HepG2 (cell line): Measurements from ENCODE around the gene ORC2. TPM values are rescaled to one million over a fixed set of nuclear protein-coding genes. Genes with fewer than 3 reads are reported as not detected.

Experiments used
- CAMTA2 ChIP-seq: sonication (generic); formaldehyde crosslinking; IDR thresholded peaks from 2 replicates; pipeline ENCODE4 v1.4.0; 2020; ENCODE audit warnings: mild to moderate bottlenecking, missing genetic modification reagents, borderline replicate concordance
- KAT8 ChIP-seq: IDR thresholded peaks from 2 replicates; pipeline ENCODE4 v1.6.1; 2016; ENCODE audit warnings: missing genetic modification reagents, missing compliant biosample characterization
- RCOR2 ChIP-seq: IDR thresholded peaks from 2 replicates; pipeline ENCODE4 v1.6.1; 2016; ENCODE audit warnings: missing biosample characterization, missing genetic modification reagents
- RFX3 ChIP-seq: IDR thresholded peaks from 2 replicates; pipeline ENCODE4 v1.6.1; 2016; ENCODE audit warnings: missing biosample characterization, missing genetic modification reagents
- TGIF2 ChIP-seq: IDR thresholded peaks from 2 replicates; pipeline ENCODE4 v1.6.1; 2016; ENCODE audit warnings: control low read depth, missing compliant biosample characterization
- ZBTB40 ChIP-seq, 2 experiments: fragments of 450-650 bp in 1 of 2; sonication (generic) in 1 of 2; formaldehyde crosslinking in 1 of 2; IDR thresholded peaks; 2 replicates each; pipeline versions ENCODE4 v1.6.1 to v1.8.0; 2016 to 2022; ENCODE audit warnings: antibody characterized with exemption in 1 of 2, mild to moderate bottlenecking in 1 of 2, missing genetic modification reagents in 1 of 2
- ZNF441 ChIP-seq: sonication (generic); formaldehyde crosslinking; IDR thresholded peaks from 2 replicates; pipeline ENCODE4 v1.7.0; 2021; ENCODE audit warnings: missing genetic modification reagents, borderline replicate concordance
- ZNF510 ChIP-seq: sonication (generic); formaldehyde crosslinking; IDR thresholded peaks from 2 replicates; pipeline ENCODE4 v1.4.0; 2020; ENCODE audit warnings: low read depth, mild to moderate bottlenecking, missing genetic modification reagents
- polyA plus RNA-seq, 8 experiments: library from polyadenylated mRNA; depleted of rRNA in 3 of 8; stranded (reverse) in 7 of 8; unstranded in 1 of 8; fragments of >200 nt; fragmentation: Illumina TruSeq in 4 of 8; extraction: Trizol in 4 of 8; gene quantifications; 2 replicates each; pipeline versions ENCODE4 v1.2.1 to v1.2.3, GENCODE V29; 2011 to 2016; ENCODE audit warnings: low read depth in 4 of 8, missing spikeins in 1 of 8, mixed read lengths in 1 of 8; ENCODE audit not compliant: insufficient read depth in 1 of 8
- total RNA-seq, 5 experiments: library from RNA; depleted of rRNA; stranded (reverse); fragments of >200 nt; fragmentation: Illumina TruSeq; extraction: Trizol; gene quantifications; 2 replicates each; pipeline ENCODE4 v1.2.3, GENCODE V29; 2016; ENCODE audit warnings: low read depth in 1 of 5
- TF ChIP-seq, protein P1 (sequence below): sonication (generic); formaldehyde crosslinking; IDR thresholded peaks from 2 replicates; pipeline ENCODE4 v1.8.1; 2022; ENCODE audit warnings: mild to moderate bottlenecking, missing genetic modification reagents
- TF ChIP-seq, protein P2 (sequence below): sonication (generic); formaldehyde crosslinking; IDR thresholded peaks from 2 replicates; pipeline ENCODE4 v1.5.0; 2020; ENCODE audit warnings: mild to moderate bottlenecking, missing genetic modification reagents
- TF ChIP-seq, protein P3 (sequence below): sonication (generic); formaldehyde crosslinking; IDR thresholded peaks from 2 replicates; pipeline ENCODE4 v1.4.0; 2020; ENCODE audit warnings: missing genetic modification reagents

ORC2 gene
- total and polyA plus RNA-seq, 2 of the 13 experiments (the other 11 are each of a cell fraction or from before 2014, with no cell fraction given) = 19.3 to 73.5 TPM

DNA sequence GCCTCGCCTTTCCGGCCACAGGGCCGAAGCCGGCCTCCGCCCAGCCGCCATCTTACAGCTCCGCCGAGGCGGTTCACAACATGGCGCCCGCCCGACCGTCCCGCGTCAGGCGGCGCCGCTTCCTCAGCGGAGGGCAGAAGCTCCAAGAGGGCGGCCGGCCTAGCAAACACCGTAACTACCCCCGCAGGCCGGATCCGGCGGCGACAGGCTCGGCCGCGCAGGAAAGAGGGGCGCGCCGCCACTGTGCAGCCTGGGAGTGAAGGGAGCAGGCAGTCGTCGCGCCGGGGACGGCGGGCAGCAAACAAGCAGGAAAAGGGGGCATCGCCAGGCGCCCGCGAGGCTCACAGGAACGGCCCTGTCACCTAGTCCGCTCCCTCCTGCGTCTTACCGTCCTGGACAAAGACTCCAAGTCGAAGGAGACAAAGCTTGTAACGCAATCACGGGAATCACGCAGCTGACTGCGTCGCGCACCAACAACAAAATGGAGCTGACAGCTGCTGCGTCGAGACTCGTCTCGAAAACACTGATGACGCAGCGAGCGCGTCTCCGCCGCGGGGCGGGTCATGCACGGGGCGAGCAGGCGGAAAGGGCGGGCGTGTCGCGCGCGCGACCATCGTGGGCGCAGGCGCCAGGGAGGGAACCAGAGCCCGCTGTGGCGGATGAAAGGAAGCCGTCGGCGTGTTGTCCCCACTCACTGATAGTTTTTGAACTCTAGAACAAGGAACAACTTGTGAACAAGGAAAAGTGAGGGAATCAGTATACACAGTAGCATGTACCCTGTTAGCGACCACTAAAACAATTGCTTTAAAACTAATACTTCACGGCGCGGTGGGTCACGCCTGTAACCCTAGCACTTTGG is 99.1 kb downstream of the ORC2 start, which contains the start of gene CLK1 (continued):
- TF ChIP-seq, protein P1, sequence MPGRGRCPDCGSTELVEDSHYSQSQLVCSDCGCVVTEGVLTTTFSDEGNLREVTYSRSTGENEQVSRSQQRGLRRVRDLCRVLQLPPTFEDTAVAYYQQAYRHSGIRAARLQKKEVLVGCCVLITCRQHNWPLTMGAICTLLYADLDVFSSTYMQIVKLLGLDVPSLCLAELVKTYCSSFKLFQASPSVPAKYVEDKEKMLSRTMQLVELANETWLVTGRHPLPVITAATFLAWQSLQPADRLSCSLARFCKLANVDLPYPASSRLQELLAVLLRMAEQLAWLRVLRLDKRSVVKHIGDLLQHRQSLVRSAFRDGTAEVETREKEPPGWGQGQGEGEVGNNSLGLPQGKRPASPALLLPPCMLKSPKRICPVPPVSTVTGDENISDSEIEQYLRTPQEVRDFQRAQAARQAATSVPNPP (CRISPR knock-in tag) = peak; percentile 90; the same call in 1 of the 2 replicates
- TF ChIP-seq ZNF510 (CRISPR knock-in tag) (peak; percentile 97), ZNF441 (CRISPR knock-in tag) (no peak; the same call in none of the 2 replicates), RCOR2 (CRISPR knock-in tag) (peak; percentile 61; the same call in 1 of the 2 replicates), RFX3 (CRISPR knock-in tag) (no peak), TGIF2 (peak; percentile 98), KAT8 (CRISPR knock-in tag) (peak; percentile 99), CAMTA2 (CRISPR knock-in tag) (peak; percentile 98), ZBTB40 (IDR thresholded peaks at IDR 0.05) (no peak), ZBTB40 (CRISPR knock-in tag; IDR thresholded peaks at IDR 0.05) (peak; percentile 92)
- TF ChIP-seq, protein P2, sequence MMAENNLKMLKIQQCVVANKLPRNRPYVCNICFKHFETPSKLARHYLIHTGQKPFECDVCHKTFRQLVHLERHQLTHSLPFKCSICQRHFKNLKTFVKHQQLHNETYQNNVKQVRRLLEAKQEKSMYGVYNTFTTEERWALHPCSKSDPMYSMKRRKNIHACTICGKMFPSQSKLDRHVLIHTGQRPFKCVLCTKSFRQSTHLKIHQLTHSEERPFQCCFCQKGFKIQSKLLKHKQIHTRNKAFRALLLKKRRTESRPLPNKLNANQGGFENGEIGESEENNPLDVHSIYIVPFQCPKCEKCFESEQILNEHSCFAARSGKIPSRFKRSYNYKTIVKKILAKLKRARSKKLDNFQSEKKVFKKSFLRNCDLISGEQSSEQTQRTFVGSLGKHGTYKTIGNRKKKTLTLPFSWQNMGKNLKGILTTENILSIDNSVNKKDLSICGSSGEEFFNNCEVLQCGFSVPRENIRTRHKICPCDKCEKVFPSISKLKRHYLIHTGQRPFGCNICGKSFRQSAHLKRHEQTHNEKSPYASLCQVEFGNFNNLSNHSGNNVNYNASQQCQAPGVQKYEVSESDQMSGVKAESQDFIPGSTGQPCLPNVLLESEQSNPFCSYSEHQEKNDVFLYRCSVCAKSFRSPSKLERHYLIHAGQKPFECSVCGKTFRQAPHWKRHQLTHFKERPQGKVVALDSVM (CRISPR knock-in tag) = peak; percentile 54
- TF ChIP-seq, protein P3, sequence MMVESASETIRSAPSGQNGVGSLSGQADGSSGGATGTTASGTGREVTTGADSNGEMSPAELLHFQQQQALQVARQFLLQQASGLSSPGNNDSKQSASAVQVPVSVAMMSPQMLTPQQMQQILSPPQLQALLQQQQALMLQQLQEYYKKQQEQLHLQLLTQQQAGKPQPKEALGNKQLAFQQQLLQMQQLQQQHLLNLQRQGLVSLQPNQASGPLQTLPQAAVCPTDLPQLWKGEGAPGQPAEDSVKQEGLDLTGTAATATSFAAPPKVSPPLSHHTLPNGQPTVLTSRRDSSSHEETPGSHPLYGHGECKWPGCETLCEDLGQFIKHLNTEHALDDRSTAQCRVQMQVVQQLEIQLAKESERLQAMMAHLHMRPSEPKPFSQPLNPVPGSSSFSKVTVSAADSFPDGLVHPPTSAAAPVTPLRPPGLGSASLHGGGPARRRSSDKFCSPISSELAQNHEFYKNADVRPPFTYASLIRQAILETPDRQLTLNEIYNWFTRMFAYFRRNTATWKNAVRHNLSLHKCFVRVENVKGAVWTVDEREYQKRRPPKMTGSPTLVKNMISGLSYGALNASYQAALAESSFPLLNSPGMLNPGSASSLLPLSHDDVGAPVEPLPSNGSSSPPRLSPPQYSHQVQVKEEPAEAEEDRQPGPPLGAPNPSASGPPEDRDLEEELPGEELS (CRISPR knock-in tag) = peak; percentile 88
